Measurements from ENCODE around the gene SYF2.

Gene SYF2

DNA sequence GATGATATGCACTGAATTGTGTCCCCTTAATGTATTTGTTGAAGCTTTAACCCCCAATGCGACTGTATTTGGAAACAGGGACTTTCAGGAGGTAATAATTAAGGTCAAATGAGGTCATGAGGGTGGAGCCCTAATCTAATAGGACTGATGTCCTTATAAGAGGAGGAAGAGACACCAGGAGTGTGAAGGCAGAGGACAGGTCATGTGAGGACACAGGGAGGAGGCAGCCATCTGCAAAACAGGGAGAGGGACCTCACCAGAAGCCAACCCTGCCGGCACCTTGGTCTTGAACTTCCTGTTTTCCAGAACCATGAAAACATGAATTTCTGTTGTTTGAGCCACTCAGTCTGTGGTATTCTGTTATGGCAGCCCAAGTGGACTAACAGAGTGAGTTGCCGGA is 15.3 kb downstream of the SYF2 start:
- TF ChIP-seq, protein P1, sequence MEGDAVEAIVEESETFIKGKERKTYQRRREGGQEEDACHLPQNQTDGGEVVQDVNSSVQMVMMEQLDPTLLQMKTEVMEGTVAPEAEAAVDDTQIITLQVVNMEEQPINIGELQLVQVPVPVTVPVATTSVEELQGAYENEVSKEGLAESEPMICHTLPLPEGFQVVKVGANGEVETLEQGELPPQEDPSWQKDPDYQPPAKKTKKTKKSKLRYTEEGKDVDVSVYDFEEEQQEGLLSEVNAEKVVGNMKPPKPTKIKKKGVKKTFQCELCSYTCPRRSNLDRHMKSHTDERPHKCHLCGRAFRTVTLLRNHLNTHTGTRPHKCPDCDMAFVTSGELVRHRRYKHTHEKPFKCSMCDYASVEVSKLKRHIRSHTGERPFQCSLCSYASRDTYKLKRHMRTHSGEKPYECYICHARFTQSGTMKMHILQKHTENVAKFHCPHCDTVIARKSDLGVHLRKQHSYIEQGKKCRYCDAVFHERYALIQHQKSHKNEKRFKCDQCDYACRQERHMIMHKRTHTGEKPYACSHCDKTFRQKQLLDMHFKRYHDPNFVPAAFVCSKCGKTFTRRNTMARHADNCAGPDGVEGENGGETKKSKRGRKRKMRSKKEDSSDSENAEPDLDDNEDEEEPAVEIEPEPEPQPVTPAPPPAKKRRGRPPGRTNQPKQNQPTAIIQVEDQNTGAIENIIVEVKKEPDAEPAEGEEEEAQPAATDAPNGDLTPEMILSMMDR (IDR thresholded peaks at IDR 0.05; ENCODE audit: insufficient read depth, low read depth, low read length, missing control alignments), result no peak

DNA sequence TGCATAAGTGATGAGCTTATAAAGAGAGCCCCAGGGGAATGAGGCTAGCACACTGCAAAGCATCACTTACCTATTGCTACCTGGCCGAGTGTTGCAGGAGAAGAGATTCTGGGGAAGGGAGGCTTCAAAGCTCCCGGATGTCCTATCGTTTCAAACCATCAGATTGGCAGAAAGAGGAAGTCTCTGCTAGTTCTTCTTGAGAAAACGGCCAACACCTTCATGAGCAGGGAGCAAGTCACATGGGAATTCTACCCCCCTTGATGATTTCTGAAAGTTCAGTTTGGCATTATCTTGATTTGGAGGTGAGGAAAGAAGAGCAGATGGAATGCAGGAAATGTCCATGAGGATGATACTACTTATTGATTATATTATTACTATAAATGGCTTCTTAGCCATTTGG is 16.2 kb downstream of the SYF2 start:
- H3K4me3 ChIP-seq (ENCODE audit: low read length), result no peak overlapping the region
- TF ChIP-seq, protein P1 (IDR thresholded peaks at IDR 0.05; ENCODE audit: insufficient read depth, low read depth, low read length, missing control alignments), result no peak
- no peak for DNase-seq (ENCODE audit: low read depth)

More for the DNA sequence above, 15.3 kb downstream of the SYF2 start:
- DNase-seq (ENCODE audit: low read depth), result no peak
- H3K4me3 ChIP-seq (ENCODE audit: low read length), result no peak overlapping the region

DNA sequence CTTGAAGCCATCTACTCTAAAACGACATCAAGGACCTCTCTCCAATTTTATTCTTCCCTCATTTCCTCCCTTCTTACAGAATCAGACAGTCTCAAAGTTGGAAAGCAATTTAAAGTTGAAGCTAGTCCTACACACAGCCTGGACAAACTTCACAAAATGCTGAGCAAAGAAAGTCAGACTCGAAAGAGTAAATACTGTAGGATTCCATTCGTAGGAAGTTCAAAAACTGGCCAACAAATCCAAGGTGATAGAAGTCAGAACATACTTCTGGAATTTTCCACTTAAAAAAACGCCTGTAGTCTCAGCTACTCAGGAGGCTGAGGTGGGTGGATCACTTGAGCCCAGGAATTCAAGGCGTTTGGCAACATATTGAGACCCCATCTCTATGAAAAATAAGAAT is 19.6 kb downstream of the SYF2 start:
- DNase-seq (ENCODE audit: low read depth), result no peak
- TF ChIP-seq, protein P1 (IDR thresholded peaks at IDR 0.05; ENCODE audit: insufficient read depth, low read depth, low read length, missing control alignments), result no peak
- H3K4me3 ChIP-seq (ENCODE audit: low read length), result no peak overlapping the region

DNA sequence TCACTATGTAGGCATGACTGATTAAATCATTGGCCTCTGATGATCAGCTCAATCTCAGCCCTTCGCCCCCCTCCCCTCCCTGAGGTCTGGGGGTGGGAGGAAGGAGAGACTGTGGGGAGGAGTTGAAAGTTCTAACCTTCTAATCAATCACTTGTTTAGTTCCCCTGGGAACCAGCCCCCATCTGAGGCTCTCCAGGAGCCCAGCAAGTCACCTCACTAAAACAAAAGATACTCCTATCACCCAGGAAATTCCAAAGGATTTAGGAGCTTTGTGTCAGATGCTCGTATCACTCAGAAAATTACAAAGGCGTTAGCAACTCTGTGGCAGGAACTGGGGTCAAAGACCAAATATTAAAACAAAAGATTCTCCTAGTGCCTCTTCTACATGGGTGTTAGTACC is 21.6 kb downstream of the SYF2 start:
- no peak overlapping the region for H3K4me3 ChIP-seq (ENCODE audit: low read length)
- TF ChIP-seq, protein P1 (IDR thresholded peaks at IDR 0.05; ENCODE audit: insufficient read depth, low read depth, low read length, missing control alignments), result no peak
- no peak for DNase-seq (ENCODE audit: low read depth)

DNA sequence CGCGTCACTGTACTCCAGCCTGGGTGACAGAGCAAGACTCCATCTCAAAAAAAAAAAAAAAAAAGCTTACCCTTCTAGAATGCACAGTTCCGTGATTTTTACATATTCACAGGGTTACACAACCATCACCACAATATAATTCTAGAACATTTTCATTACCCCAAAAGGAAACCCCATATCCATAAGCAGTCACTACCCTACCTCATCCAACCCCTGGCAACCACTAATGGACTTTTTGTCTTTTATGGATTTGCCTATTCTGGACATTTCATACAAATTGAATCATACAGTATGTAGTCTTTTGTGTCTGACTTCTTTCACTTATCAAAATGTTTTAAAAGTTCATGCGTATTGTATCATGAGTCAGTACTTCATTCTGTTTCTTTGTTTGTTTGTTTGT is 22.8 kb downstream of the SYF2 start:
- DNase-seq (ENCODE audit: low read depth), result no peak

DNA sequence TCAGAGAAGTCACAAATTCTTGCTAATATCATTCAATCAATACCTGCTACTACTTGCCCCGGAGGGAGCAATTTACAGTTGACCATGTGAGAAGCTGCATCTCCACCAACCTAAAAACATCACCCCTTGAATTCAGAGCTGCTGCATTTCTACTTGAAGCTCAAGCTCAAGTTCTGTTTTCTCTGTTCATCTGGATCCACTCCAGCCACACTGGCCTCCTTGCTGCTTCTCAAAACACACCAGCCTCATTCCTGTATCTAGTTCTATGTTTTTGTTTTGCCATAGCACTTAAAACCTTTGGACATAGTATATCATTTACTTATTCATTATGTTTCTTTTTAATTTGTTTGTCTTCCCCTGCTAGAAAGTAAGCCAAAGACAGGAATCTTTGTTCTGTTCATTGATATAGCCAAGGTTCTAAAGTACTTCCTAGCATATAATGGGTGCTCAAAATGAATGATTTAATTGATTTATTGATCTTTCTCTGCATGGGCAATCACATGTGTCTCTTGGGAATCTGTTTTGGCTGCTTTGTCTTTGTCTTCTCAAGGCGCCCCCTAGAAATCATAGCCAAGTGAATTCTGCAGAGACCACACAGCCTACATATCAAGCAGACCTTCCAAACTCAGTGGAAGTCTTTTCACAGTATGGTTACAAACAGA is 23.6 kb downstream of the SYF2 start:
- TF ChIP-seq, protein P1 (IDR thresholded peaks at IDR 0.05; ENCODE audit: insufficient read depth, low read depth, low read length, missing control alignments), result no peak
- DNase-seq (ENCODE audit: low read depth), result no peak
- no peak overlapping the region for H3K4me3 ChIP-seq (ENCODE audit: low read length)

More for the DNA sequence above, 22.8 kb downstream of the SYF2 start:
- TF ChIP-seq, protein P1 (IDR thresholded peaks at IDR 0.05; ENCODE audit: insufficient read depth, low read depth, low read length, missing control alignments), result no peak
- H3K4me3 ChIP-seq (ENCODE audit: low read length), result no peak overlapping the region

DNA sequence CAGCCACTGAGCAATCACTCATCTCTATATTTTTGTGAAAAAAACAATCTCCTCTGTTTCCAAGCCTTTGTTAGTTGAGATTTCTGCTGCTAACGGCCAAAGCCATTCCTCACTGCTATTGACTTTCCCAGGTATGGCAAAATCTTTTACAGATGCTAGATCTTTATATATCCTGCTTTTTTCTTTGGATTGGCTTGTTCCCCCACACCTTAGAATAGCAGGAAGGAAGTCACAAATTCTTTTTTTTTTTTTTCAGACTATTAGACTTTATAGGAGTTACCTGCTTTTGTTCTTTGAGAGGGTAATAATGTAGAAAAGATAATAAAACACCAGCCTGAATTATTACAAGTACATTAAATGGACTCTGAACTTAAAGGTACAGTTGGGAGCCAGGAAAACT is 24.2 kb downstream of the SYF2 start:
- no peak overlapping the region for H3K4me3 ChIP-seq (ENCODE audit: low read length)
- no peak for DNase-seq (ENCODE audit: low read depth)
- TF ChIP-seq, protein P1 (IDR thresholded peaks at IDR 0.05; ENCODE audit: insufficient read depth, low read depth, low read length, missing control alignments), result no peak
